Fibroblast of villous mesenchyme (primary cell): Measurements from ENCODE around the gene SMIM30. TPM values are rescaled to one million over a fixed set of nuclear protein-coding genes. Genes with fewer than 3 reads are reported as not detected.

Source experiments
- DNase-seq: peaks from one replicate; pipeline ENCODE4 v3.0.0-alpha.2; 2010; ENCODE audit warnings: low read depth
- H3K4me3 ChIP-seq: 2 replicates; pipeline ENCODE4 v1.5.1; 2011; ENCODE audit warnings: low read depth, mild to moderate bottlenecking, low read length
- total RNA-seq: library from RNA; depleted of rRNA; stranded (reverse); fragments of >200 nt; gene quantifications from 2 replicates; pipeline ENCODE4 v1.2.3, GENCODE V29; 2012
- TF ChIP-seq, protein P1 (sequence below): IDR thresholded peaks from 2 replicates; pipeline ENCODE4 v1.5.1; 2012; ENCODE audit warnings: low read depth, mild to moderate bottlenecking, low read length; ENCODE audit not compliant: insufficient read depth

The SMIM30 gene
- total RNA-seq, 1 donor = 75.6 TPM

DNA sequence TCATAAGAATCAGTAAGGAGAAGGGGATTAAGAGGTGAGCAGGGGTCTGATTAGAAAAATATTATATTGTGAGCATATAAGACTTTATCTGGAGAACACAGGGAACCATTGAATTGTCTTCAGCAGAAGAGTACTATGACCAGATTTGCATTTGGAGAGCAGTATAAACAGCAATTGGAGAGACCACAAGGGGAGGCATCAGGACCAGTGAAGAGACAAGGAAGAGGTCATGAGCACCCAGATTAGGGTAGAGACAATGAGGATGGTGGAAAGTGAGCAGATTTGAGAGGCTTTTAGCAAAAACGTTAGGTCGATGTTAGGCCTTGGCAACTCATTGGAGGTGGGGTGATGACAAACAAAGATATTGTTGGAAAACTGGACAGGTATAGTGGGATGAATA lies 13.0 kb upstream of the SMIM30 start:
- TF ChIP-seq, protein P1, sequence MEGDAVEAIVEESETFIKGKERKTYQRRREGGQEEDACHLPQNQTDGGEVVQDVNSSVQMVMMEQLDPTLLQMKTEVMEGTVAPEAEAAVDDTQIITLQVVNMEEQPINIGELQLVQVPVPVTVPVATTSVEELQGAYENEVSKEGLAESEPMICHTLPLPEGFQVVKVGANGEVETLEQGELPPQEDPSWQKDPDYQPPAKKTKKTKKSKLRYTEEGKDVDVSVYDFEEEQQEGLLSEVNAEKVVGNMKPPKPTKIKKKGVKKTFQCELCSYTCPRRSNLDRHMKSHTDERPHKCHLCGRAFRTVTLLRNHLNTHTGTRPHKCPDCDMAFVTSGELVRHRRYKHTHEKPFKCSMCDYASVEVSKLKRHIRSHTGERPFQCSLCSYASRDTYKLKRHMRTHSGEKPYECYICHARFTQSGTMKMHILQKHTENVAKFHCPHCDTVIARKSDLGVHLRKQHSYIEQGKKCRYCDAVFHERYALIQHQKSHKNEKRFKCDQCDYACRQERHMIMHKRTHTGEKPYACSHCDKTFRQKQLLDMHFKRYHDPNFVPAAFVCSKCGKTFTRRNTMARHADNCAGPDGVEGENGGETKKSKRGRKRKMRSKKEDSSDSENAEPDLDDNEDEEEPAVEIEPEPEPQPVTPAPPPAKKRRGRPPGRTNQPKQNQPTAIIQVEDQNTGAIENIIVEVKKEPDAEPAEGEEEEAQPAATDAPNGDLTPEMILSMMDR = no peak

DNA sequence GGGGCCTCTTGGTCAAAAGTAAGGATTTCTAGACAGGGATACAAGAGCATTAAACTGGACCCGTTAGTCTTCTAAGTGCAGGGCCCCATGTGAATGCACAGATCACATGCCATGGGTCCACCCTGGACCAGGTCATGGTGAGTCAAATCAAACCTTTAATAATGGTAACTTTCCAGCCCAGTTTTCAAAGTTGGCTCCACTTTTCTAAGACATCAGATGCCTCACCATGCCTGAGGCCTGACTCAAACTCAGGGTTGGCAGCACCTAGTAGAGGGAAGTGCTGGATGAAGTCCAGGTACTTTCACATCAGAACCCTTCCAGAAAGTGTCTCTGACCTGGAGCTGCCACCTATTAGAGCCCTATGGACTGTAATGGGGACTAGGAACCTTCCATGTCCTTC lies 9.7 kb upstream of the SMIM30 start:
- no peak overlapping the region for H3K4me3 ChIP-seq
- TF ChIP-seq, protein P1 = no peak
- no peak for DNase-seq

More for the DNA sequence above, 13.0 kb upstream of the SMIM30 start:
- no peak overlapping the region for H3K4me3 ChIP-seq
- DNase-seq = no peak

DNA sequence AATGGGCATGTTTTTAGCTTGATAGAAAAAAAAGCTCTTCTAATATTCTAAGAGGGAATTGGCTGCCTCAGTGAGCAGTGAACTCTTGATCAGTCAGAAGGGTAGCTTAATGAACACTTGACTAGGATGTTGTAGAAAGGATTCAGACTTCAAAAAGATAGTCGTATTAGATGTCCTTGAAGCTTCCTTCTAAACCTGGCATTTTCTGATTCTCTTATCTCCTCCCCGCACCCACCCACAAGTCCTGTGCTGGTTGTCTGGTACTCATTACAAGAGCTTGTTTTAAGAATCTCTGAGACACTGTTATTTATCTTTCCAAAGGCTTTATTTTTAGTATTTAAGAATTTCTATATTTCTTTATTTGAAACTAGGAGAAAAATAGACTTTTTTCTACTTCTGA lies 7.4 kb upstream of the SMIM30 start:
- no peak overlapping the region for H3K4me3 ChIP-seq
- DNase-seq = no peak
- TF ChIP-seq, protein P1 = no peak

DNA sequence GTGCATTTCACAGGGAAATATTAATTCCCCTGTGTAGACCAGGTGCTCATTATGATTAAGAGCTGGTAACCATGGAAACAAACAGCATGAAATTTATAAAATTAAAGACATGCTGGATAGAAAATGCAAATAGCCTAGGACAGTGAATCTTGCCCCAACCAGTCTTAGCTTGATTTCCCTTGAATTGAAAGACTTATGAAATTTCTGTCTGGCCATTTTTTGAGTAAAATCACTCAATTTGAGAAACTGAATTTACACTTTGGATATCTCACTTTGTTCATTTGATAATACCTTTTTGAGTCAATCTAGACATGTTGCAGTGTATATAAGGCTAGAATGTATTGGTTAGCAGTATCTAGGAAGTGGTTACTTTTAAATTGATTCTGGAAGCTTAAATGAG lies 4.4 kb upstream of the SMIM30 start:
- no peak for DNase-seq
- TF ChIP-seq, protein P1 = no peak
- no peak overlapping the region for H3K4me3 ChIP-seq

DNA sequence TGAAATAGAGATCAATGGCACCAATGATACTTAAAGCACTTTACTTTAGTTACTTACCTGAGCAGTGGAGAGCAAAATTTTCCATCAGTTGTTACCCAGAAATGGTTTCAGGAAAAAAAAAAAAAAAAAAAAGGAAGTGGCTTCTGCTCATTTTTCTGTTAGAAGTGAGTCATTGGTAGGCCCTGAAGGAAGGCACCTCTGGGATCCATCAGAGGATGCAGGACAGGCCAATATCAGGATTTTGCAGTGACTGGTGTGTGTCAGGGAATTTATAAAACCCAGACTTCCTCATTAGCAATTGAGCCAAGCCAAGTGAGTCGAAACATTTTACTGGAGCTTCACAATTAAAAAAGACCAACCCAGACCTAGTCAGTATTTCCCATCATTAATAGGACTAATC lies 2.3 kb upstream of the SMIM30 start:
- no peak for DNase-seq
- TF ChIP-seq, protein P1 = no peak
- H3K4me3 ChIP-seq = no peak overlapping the region

DNA sequence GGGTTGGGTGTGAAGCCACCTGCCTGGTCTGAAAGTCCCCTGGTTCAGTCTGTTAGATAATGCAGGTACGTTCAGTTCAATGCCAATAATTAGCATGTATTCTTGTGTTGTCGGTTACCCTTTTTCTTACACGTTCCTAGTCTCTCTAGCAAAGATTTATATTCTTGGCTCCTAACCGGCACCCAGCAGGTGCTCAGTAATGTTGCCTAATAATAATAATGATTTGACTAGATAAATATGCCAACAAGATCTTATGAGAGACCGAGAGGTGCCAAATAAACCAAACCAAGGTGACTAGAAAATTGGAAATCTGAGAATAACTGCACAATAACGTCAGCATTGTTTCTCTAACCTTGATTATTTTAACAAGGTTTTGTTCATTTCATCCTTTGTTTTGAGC lies 1.1 kb upstream of the SMIM30 start:
- H3K4me3 ChIP-seq = no peak overlapping the region
- TF ChIP-seq, protein P1 = no peak
- DNase-seq = no peak

DNA sequence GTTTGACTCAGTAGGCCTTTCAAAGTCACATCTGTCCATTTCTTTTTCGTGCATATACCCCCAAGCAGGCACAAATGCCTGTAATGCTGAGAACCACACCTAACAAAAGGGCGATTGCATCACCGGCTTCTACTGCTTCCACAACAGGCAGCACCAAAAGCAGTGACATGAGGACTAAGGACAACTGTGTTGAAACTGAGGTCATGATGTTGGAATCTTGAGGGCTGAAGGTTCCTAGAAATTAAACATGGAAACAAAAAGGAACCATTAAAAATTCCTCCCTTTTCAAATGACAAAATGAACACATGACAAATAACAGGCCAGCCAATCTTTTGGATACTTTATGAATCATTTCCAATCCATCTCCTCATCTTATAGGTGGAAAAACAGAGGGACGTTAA lies 980 bp downstream of the SMIM30 start:
- H3K4me3 ChIP-seq = peak overlapping the region; percentile 80
- DNase-seq = peak; percentile 1
